Breast epithelium (tissue), 3 donors: ENCODE data around the gene SPIRE1.

ENCODE experiments used
- CTCF ChIP-seq, 3 donors: fragments of 450-650 bp; IDR thresholded peaks; one replicate each; pipeline ENCODE4 v1.5.1; 2016 to 2017; ENCODE audit warnings: antibody characterized with exemption in 3 of 3, mild to moderate bottlenecking in 3 of 3, moderate library complexity in 3 of 3
- POLR2A ChIP-seq: fragments of 450-650 bp; IDR thresholded peaks from one replicate; pipeline ENCODE4 v1.6.1; 2016; ENCODE audit warnings: antibody characterized with exemption, mild to moderate bottlenecking, moderate library complexity
- POLR2AphosphoS5 ChIP-seq, 3 donors: sonication (generic); formaldehyde crosslinking; IDR thresholded peaks; one replicate each; pipeline ENCODE4 v1.6.1; 2017; ENCODE audit warnings: antibody characterized with exemption in 3 of 3

- TF ChIP-seq CTCF (IDR thresholded peaks at IDR 0.05) (no peak), POLR2AphosphoS5 (IDR thresholded peaks at IDR 0.05) (no peak), POLR2A (no peak)
Observed at GRCh38 chr18:12701161-12701560, 43.3 kb upstream of the SPIRE1 start.
